Upper lobe of right lung (tissue), 1 donor: ENCODE measurements around the gene SKIC3. TPM values are rescaled to one million over a fixed set of nuclear protein-coding genes. Genes with fewer than 3 reads are reported as not detected.

Experiments used
- ATAC-seq: fragments of 200-7000 bp; cut with Tn5 transposase; one replicate; pipeline ENCODE4 v1.9.1; 2020; ENCODE audit warnings: mild to moderate bottlenecking, moderate library complexity
- DNase-seq: peaks from one replicate; pipeline ENCODE4 v3.0.0-alpha.2; 2020
- H3K27ac ChIP-seq: fragments of 200-600 bp; one replicate; pipeline ENCODE4 v1.8.0; 2022
- H3K27me3 ChIP-seq: fragments of 200-600 bp; one replicate; pipeline ENCODE4 v1.8.0; 2022; ENCODE audit warnings: mild to moderate bottlenecking
- H3K36me3 ChIP-seq: fragments of 200-600 bp; one replicate; pipeline ENCODE4 v1.8.0; 2022
- H3K4me1 ChIP-seq: fragments of 200-600 bp; one replicate; pipeline ENCODE4 v1.8.0; 2022
- H3K4me3 ChIP-seq: fragments of 200-600 bp; one replicate; pipeline ENCODE4 v1.8.0; 2022; ENCODE audit warnings: mild to moderate bottlenecking
- H3K9me3 ChIP-seq: fragments of 200-600 bp; one replicate; pipeline ENCODE4 v1.8.0; 2022
- intact Hi-C: fragments of 100-400 bp; cut with DNase I; formaldehyde crosslinking; loops from one replicate; pipeline ENCODE4 v1.11.0; 2022
- total RNA-seq: library from RNA; stranded (reverse); fragmentation: NEBNext Ultra II Directional; extraction: Animal tissue kit (Norgen Biotek cat#: 25700); gene quantifications from one replicate; pipeline ENCODE4 v1.2.1, GENCODE V29; 2021
- TF ChIP-seq, protein P1 (sequence below): fragments of 200-600 bp; IDR thresholded peaks from one replicate; pipeline ENCODE4 v1.8.0; 2022; ENCODE audit warnings: antibody characterized with exemption
- donor health status: DM: no; HTN: yes; CAD: no; lungs with severe emphysema.

SKIC3 gene
- total RNA-seq, 1 donor from 2014 or later = 68.7 TPM

GRCh38 chr5:95590880-95591279 lies 36.1 kb upstream of the SKIC3 start:
- Histone ChIP-seq H3K9me3 (no peaks in the 10 kb centered on the region), H3K36me3 (no peaks in the 10 kb centered on the region), H3K27ac (no peak overlapping the region), H3K4me1 (no peaks in the 10 kb centered on the region), H3K4me3 (no peak overlapping the region), H3K27me3 (no peaks in the 10 kb centered on the region)
- intact Hi-C loops = no loop called here
- no peak for DNase-seq
- TF ChIP-seq, protein P1, sequence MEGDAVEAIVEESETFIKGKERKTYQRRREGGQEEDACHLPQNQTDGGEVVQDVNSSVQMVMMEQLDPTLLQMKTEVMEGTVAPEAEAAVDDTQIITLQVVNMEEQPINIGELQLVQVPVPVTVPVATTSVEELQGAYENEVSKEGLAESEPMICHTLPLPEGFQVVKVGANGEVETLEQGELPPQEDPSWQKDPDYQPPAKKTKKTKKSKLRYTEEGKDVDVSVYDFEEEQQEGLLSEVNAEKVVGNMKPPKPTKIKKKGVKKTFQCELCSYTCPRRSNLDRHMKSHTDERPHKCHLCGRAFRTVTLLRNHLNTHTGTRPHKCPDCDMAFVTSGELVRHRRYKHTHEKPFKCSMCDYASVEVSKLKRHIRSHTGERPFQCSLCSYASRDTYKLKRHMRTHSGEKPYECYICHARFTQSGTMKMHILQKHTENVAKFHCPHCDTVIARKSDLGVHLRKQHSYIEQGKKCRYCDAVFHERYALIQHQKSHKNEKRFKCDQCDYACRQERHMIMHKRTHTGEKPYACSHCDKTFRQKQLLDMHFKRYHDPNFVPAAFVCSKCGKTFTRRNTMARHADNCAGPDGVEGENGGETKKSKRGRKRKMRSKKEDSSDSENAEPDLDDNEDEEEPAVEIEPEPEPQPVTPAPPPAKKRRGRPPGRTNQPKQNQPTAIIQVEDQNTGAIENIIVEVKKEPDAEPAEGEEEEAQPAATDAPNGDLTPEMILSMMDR = no peak
- no peak for ATAC-seq

- Histone ChIP-seq H3K4me1 (no peaks in the 10 kb centered on the region), H3K27ac (no peak overlapping the region), H3K27me3 (no peaks in the 10 kb centered on the region), H3K36me3 (no peaks in the 10 kb centered on the region), H3K4me3 (no peak overlapping the region), H3K9me3 (no peaks in the 10 kb centered on the region)
- TF ChIP-seq, protein P1 = no peak
- DNase-seq (no peak), ATAC-seq (no peak)
- intact Hi-C loops = no loop called here
Observed at GRCh38 chr5:95583992-95584391, 29.2 kb upstream of the SKIC3 start.

- Histone ChIP-seq H3K9me3 (no peaks in the 10 kb centered on the region), H3K4me1 (no peaks in the 10 kb centered on the region), H3K27ac (no peak overlapping the region), H3K4me3 (no peak overlapping the region), H3K36me3 (no peaks in the 10 kb centered on the region), H3K27me3 (no peaks in the 10 kb centered on the region)
- ATAC-seq (no peak), DNase-seq (no peak)
- intact Hi-C loops = no loop called here
- TF ChIP-seq, protein P1 = no peak
Observed at GRCh38 chr5:95581576-95581975, 26.8 kb upstream of the SKIC3 start.

GRCh38 chr5:95572016-95572415 lies 17.2 kb upstream of the SKIC3 start:
- TF ChIP-seq, protein P1 = no peak
- no peak overlapping the region for H3K4me3 ChIP-seq
- H3K36me3 ChIP-seq = peaks cover 10% of the 10 kb centered on the region
- no peaks in the 10 kb centered on the region for H3K9me3 ChIP-seq
- no peak for DNase-seq
- H3K27ac ChIP-seq = no peak overlapping the region
- H3K27me3 ChIP-seq = no peaks in the 10 kb centered on the region
- no peaks in the 10 kb centered on the region for H3K4me1 ChIP-seq
- intact Hi-C loops = no loop called here
- ATAC-seq = no peak

DNA sequence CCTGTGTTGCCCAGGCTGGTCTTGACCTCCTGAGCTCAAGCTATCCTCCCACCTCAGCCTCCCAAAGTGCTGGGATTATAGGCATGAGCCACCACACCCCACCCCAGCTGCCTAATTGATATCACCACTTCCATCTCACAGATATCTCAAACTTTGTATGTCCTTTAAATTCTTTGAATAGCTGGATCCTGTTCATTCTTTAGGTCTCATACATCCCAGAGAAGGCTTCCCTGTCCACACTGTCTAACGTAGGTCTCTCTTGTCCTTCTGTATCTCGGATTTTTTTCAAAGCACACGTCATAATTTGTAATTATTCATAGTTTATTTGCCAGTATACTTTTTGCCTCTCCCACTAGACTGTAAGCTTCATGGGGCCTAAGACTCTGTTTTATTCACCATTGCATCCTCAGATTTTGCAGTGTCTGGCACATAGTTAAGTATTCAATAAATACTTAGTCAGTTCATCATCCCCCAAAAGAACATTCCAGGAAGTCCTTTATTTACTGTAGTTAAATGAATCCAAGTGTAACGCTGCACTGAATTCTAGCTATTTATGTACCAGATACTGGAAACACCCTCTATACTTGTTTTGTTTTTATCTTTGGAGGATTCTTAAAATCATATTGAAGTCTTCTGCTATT lies 10.6 kb upstream of the SKIC3 start:
- H3K36me3 ChIP-seq = peaks cover 12% of the 10 kb centered on the region
- no peak overlapping the region for H3K27ac ChIP-seq
- intact Hi-C loops = no loop called here
- TF ChIP-seq, protein P1 = no peak
- no peaks in the 10 kb centered on the region for H3K9me3 ChIP-seq
- H3K4me1 ChIP-seq = no peaks in the 10 kb centered on the region
- H3K27me3 ChIP-seq = no peaks in the 10 kb centered on the region
- no peak for ATAC-seq
- no peak overlapping the region for H3K4me3 ChIP-seq
- DNase-seq = no peak

DNA sequence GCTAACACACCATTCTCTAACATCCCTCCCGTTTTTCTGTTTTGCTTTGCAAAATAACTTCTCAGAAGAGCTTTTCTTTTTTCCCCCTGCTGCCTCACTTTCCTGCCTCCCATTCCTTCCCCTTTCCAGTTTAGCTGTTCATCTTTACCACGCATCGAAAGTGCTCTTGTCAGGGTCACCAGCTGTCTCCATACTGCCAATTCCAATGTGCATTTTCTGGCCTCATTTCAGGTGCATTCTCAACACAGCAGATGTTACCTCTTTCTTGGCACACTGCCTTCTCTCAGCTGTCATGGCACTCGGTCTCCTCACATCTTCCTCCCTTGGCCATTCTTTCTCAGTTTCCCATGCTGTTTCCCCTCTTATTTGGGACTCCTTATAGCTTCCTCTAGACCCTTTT lies 9.7 kb upstream of the SKIC3 start:
- TF ChIP-seq, protein P1 = no peak
- H3K4me1 ChIP-seq = no peaks in the 10 kb centered on the region
- no peak overlapping the region for H3K27ac ChIP-seq
- H3K9me3 ChIP-seq = no peaks in the 10 kb centered on the region
- ATAC-seq (no peak), DNase-seq (no peak)
- intact Hi-C loops = no loop called here
- peaks cover 12% of the 10 kb centered on the region for H3K36me3 ChIP-seq
- H3K27me3 ChIP-seq = no peaks in the 10 kb centered on the region
- H3K4me3 ChIP-seq = no peak overlapping the region
